Omental fat pad (tissue), 4 donors: ENCODE results near the gene OGN. TPM values are rescaled to one million over a fixed set of nuclear protein-coding genes. Genes with fewer than 3 reads are reported as not detected.

ENCODE experiments used
- ATAC-seq: fragments of 150-250 bp; one replicate; pipeline ENCODE4 v1.9.1; 2016; ENCODE audit warnings: mild to moderate bottlenecking, moderate library complexity; ENCODE audit not compliant: low FRiP score
- DNase-seq: peaks from one replicate; pipeline ENCODE4 v3.0.0-alpha.2; 2019; ENCODE audit warnings: low spot score
- total RNA-seq, 4 donors: library from RNA; depleted of rRNA; stranded (reverse); fragments of >200 nt; gene quantifications; one replicate each; pipeline ENCODE4 v1.1.0, GENCODE V29; 2016
- TF ChIP-seq, protein P1 (sequence below), 3 donors: fragments of 450-650 bp; IDR thresholded peaks; one replicate each; pipeline ENCODE4 v1.5.1; 2016 to 2017; ENCODE audit warnings: antibody characterized with exemption in 3 of 3, mild to moderate bottlenecking in 3 of 3, moderate library complexity in 2 of 3

OGN gene
- total RNA-seq, 4 donors from 2014 or later, result 24.6 to 412 (median 114) TPM

GRCh38 chr9:92385953-92386352, 18.4 kb downstream of the OGN start:
- peak; percentile 84 for ATAC-seq
- TF ChIP-seq, protein P1, sequence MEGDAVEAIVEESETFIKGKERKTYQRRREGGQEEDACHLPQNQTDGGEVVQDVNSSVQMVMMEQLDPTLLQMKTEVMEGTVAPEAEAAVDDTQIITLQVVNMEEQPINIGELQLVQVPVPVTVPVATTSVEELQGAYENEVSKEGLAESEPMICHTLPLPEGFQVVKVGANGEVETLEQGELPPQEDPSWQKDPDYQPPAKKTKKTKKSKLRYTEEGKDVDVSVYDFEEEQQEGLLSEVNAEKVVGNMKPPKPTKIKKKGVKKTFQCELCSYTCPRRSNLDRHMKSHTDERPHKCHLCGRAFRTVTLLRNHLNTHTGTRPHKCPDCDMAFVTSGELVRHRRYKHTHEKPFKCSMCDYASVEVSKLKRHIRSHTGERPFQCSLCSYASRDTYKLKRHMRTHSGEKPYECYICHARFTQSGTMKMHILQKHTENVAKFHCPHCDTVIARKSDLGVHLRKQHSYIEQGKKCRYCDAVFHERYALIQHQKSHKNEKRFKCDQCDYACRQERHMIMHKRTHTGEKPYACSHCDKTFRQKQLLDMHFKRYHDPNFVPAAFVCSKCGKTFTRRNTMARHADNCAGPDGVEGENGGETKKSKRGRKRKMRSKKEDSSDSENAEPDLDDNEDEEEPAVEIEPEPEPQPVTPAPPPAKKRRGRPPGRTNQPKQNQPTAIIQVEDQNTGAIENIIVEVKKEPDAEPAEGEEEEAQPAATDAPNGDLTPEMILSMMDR (IDR thresholded peaks at IDR 0.05), result no peak
- DNase-seq, result no peak

DNA sequence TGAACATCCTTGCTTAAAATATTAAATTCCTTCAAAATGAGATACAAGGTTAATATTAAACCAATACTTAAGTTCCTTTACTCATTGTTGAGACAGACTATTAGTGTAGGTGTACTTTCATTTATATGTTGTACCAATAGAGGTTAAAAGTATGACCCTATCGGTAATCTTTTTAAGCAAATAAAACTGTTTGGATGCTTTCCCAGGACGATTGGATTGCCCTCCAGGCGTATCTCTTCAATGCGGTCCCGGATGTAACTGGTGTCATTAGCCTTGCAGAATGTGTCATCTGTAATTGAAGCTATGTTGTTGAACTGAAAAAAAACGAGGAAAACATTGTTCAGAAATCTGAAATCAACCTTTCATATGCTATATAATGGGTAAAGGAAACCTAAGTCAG, 18.9 kb downstream of the OGN start:
- no peak for ATAC-seq
- no peak for DNase-seq
- TF ChIP-seq, protein P1 (IDR thresholded peaks at IDR 0.05), result no peak

- TF ChIP-seq, protein P1 (IDR thresholded peaks at IDR 0.05), result no peak
- ATAC-seq (peak; percentile 25), DNase-seq (no peak)
Measured at GRCh38 chr9:92385001-92385400, 19.4 kb downstream of the OGN start.

DNA sequence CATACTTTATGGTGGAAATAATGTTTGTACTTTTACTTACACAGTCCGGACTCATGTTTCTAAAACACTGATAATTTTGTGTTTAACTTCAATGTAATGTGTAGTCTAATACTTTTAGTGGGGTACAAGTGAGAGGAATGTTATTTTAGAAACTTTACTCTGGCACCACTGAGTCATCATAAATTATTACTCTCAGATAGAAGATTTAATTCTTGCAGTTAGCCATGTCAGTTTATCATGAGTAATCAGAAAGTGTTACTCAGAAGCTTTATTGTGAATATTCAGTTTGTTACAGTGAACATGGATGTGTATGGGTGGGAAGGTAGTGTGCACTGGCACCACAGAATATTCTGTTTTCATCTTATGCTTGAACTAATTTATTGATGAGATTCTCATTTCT, 20.0 kb downstream of the OGN start:
- peak; percentile 66 for ATAC-seq
- TF ChIP-seq, protein P1 (IDR thresholded peaks at IDR 0.05), result no peak
- DNase-seq, result no peak

GRCh38 chr9:92381775-92382174, 22.6 kb downstream of the OGN start:
- TF ChIP-seq, protein P1 (IDR thresholded peaks at IDR 0.05), result no peak
- no peak for DNase-seq
- no peak for ATAC-seq

- ATAC-seq (no peak), DNase-seq (no peak)
- TF ChIP-seq, protein P1 (IDR thresholded peaks at IDR 0.05), result no peak
Measured at GRCh38 chr9:92380603-92381002, 23.8 kb downstream of the OGN start.

GRCh38 chr9:92378865-92379560, 25.4 kb downstream of the OGN start:
- DNase-seq, result no peak
- TF ChIP-seq, protein P1 (IDR thresholded peaks at IDR 0.05), result no peak
- ATAC-seq, result no peak
